NB4 (cell line): ENCODE data around the gene MGMT.

Experiments
- DNase-seq: peaks from one replicate; pipeline ENCODE4 v3.0.0; 2010; ENCODE audit warnings: low read depth
- H3K4me3 ChIP-seq: one replicate; pipeline ENCODE4 v1.5.1; 2011; ENCODE audit warnings: mild to moderate bottlenecking, low read depth, low read length, moderate library complexity
- MYC ChIP-seq: IDR thresholded peaks from 2 replicates; pipeline ENCODE4 v1.6.1; 2011; ENCODE audit warnings: low read depth, low read length
- POLR2A ChIP-seq: IDR thresholded peaks from 2 replicates; pipeline ENCODE4 v1.6.1; 2011; ENCODE audit warnings: mild to moderate bottlenecking; ENCODE audit not compliant: insufficient read length; ENCODE audit errors: extremely low read depth
- TF ChIP-seq, protein P1 (sequence below): IDR thresholded peaks from one replicate; pipeline ENCODE4 v1.5.1; 2012; ENCODE audit warnings: low read depth, low read length
- TF ChIP-seq, protein P2 (sequence below): IDR thresholded peaks from 2 replicates; pipeline ENCODE4 v1.6.1; 2011; ENCODE audit warnings: low read depth, low read length

The MGMT gene

DNA sequence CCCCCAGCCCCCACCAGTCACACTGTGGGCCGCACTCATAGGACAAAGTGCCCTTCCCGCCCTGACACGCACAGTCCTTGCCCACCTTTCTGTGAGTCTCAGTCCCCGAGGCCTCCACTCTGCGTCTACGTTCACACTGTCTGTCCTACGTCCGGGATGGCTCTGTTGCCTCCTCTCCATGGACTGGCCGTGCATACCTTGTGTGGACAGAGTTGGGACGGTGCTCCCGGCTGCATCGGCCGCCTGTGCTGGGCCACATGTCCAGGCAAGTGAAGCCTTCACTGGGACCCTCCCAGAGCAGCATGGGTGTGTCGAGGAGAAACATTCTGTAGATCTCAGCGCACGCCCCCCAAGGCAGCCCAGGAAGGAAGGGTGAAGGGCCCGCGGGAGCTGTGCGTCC is 239.0 kb downstream of the MGMT start:
- no peak for DNase-seq
- no peak overlapping the region for H3K4me3 ChIP-seq

DNA sequence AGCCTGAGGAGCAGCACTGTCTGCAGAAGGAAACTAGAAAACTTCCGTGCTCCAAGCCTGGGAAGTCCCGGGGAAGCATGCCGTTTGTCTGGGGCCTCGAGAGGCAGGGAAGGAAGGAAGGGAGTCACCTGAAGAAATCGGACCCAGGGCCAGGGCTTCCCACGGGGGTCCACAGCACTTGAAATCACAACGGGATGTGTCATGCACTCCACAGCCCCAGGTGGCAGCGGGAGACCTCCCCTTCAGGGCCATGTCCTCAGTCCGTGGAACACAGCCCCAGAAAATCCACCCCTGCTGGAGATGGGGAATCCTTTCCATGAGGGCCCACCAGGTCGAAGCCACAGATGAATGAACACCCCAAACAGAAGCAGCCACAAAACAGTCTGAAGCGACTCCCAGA is 239.5 kb downstream of the MGMT start:
- no peak for DNase-seq
- no peak overlapping the region for H3K4me3 ChIP-seq
- TF ChIP-seq MYC (no peak), POLR2A (no peak)
- TF ChIP-seq, protein P1, sequence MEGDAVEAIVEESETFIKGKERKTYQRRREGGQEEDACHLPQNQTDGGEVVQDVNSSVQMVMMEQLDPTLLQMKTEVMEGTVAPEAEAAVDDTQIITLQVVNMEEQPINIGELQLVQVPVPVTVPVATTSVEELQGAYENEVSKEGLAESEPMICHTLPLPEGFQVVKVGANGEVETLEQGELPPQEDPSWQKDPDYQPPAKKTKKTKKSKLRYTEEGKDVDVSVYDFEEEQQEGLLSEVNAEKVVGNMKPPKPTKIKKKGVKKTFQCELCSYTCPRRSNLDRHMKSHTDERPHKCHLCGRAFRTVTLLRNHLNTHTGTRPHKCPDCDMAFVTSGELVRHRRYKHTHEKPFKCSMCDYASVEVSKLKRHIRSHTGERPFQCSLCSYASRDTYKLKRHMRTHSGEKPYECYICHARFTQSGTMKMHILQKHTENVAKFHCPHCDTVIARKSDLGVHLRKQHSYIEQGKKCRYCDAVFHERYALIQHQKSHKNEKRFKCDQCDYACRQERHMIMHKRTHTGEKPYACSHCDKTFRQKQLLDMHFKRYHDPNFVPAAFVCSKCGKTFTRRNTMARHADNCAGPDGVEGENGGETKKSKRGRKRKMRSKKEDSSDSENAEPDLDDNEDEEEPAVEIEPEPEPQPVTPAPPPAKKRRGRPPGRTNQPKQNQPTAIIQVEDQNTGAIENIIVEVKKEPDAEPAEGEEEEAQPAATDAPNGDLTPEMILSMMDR = no peak

More for the DNA sequence above, 239.0 kb downstream of the MGMT start:
- TF ChIP-seq, protein P2, sequence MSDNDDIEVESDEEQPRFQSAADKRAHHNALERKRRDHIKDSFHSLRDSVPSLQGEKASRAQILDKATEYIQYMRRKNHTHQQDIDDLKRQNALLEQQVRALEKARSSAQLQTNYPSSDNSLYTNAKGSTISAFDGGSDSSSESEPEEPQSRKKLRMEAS = no peak
- no peak for TF ChIP-seq MYC
- TF ChIP-seq POLR2A = no peak
- TF ChIP-seq, protein P1 = no peak

DNA sequence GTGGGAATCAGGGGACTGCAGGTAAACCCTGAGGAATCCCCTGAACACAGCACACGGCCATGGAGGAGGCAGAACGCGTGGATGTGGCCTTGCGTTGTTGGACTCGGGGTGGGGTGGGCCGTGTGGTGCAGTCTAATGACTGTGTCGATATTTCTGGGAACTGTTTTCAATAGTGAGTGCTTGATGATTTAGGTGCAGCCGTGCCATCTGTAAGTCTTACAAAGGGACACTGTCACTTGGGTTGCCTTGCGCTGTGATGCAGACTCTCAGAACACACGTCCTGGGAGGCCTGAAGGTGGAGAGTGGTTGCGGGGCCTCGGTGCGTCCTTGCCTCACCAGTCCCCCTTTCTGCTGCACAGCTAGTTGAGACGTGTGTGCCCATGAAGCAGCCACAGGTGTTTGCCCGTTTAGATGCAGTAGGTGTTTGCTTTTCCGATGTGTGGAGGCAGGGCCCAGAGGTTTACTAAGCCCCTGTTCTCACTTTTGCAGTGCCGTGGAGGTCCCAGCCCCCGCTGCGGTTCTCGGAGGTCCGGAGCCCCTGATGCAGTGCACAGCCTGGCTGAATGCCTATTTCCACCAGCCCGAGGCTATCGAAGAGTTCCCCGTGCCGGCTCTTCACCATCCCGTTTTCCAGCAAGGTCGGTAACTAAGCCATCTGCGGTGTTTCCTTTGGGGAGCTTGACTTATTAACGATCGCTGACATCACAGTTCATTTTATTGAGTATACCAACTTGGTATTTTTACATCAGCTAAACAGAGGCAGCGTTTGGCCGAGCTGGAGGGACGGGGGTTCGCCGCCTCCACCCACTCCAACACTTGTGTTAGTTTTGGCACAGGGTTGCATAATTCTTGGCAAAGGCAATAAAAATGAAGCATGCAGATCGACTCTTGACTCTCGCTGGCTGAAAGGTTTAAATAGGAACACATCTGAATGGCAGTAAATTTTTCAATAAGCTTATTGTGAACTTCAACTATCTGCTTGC is 240.7 kb downstream of the MGMT start:
- TF ChIP-seq POLR2A = no peak
- TF ChIP-seq, protein P2 = no peak
- TF ChIP-seq MYC = no peak
- TF ChIP-seq, protein P1 = no peak
- no peak for DNase-seq
- H3K4me3 ChIP-seq = no peak overlapping the region

DNA sequence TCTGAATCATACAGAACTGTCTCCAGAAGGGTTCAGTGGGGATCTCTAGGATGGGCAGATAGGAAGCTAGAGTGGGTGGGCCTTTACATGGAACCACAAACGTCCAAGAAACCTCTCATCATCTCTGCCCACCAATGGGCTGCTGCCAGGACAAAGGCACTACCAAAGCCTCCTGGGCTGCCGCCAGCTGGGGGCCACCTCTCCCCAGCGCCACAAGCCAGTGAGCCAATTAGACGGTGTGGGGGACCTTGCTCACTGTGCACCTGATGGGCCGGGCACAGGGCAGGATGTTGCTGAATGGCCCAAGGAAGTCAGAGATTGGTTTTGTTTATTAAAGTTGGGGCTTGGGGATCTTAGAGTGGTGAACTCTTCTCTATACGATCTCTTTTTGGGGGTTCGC is 242.1 kb downstream of the MGMT start:
- TF ChIP-seq, protein P1 = no peak
- TF ChIP-seq, protein P2 = no peak
- TF ChIP-seq MYC = no peak
- no peak for TF ChIP-seq POLR2A
- no peak for DNase-seq
- no peak overlapping the region for H3K4me3 ChIP-seq

DNA sequence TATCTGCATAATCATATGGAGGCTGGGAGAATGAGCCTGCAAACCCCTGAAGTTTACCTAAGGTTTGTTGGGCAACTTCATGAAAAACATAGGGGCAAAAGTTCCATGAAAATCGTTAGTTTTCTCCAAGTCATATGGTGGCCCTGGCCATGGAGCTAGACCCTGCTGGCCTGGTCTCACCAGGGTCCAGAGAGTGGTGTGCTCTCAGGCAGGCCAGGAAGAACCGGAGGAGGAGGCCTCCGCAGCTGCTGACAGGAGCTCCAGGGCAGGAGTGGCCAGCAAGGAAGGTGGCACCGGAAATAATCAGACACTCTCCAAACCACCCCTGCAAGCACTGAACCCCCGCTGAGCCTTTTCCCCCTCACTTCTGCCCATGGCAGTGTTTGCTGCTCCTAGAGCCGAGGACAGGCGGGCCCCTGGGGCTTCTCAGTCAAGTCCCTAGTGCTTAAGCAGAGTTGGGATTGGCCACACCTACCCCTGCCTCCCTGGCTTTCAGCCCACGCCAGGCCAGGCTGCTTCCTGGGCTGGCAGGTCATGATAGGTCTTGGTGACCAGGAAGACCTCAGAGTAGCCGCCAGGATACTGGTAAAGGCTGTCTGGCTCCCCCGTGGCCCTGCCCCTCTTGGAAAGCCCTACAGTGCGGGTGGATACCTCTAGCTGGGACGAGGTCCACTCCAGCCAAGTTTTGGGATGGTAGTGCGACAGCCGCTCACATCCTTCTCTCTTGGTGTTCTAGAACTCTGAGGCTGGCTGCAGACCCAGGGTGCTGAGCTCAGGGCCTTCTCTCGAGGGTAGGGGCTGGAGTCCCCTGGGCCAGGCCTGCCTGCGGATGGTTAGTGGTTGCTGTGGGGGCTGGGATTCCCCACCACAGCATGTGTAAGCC is 242.8 kb downstream of the MGMT start:
- H3K4me3 ChIP-seq = no peak overlapping the region
- DNase-seq = no peak
- no peak for TF ChIP-seq MYC
- TF ChIP-seq, protein P2 = no peak
- no peak for TF ChIP-seq POLR2A
- TF ChIP-seq, protein P1 = no peak
